K562 (cell line): ENCODE results near the gene KMT2A. TPM values are rescaled to one million over a fixed set of nuclear protein-coding genes. Genes with fewer than 3 reads are reported as not detected.

ENCODE experiments used
- CBX2 ChIP-seq: fragments of 200-600 bp; sonication (generic); IDR thresholded peaks from one replicate; pipeline ENCODE4 v1.6.1; 2012; ENCODE audit warnings: mild to moderate bottlenecking, low read length, inconsistent platforms; ENCODE audit not compliant: insufficient read depth, poor library complexity, severe bottlenecking
- CXXC5 ChIP-seq: fragments of 250-450 bp; sonication (Bioruptor Pico); IDR thresholded peaks from 2 replicates; pipeline ENCODE4 v1.8.0; 2022; ENCODE audit warnings: inconsistent platforms, mild to moderate bottlenecking, moderate library complexity
- DEAF1 ChIP-seq: fragments of 450-650 bp; formaldehyde crosslinking; IDR thresholded peaks from 2 replicates; pipeline ENCODE4 v1.4.0; 2020; ENCODE audit warnings: mild to moderate bottlenecking, moderate library complexity
- E2F5 ChIP-seq: sonication (generic); formaldehyde crosslinking; IDR thresholded peaks from 2 replicates; pipeline ENCODE4 v1.8.0; 2022; ENCODE audit warnings: mild to moderate bottlenecking, missing genetic modification reagents
- FOS ChIP-seq: IDR thresholded peaks from 3 replicates; pipeline ENCODE4 v1.6.1; 2011; ENCODE audit not compliant: insufficient read length; ENCODE audit errors: extremely low read depth
- FOSL1 ChIP-seq: fragments of 200-800 bp; sonication (Bioruptor generic); conservative IDR thresholded peaks from 2 replicates; pipeline ENCODE4 v1.6.1; 2016; ENCODE audit warnings: missing genetic modification characterization, missing compliant biosample characterization
- JUND ChIP-seq, 2 experiments: IDR thresholded peaks; 2 replicates in 1 of 2; 3 replicates in 1 of 2; pipeline ENCODE4 v1.6.1; 2011; ENCODE audit warnings: borderline replicate concordance in 2 of 2, low read depth in 2 of 2, low read length in 2 of 2, improper control_type of control experiment in 1 of 2, missing biosample characterization in 1 of 2, missing genetic modification characterization in 1 of 2, missing genetic modification reagents in 1 of 2
- KAT2B ChIP-seq: IDR thresholded peaks from one replicate; pipeline ENCODE4 v1.6.1; 2012; ENCODE audit warnings: low read depth, mild to moderate bottlenecking, control low read depth, inconsistent platforms, low read length, moderate library complexity
- KDM1A ChIP-seq, 2 experiments: fragments of 450-650 bp; IDR thresholded peaks; 2 replicates each; pipeline ENCODE4 v1.6.1; 2016; ENCODE audit warnings: mild to moderate bottlenecking in 2 of 2
- NFE2L1 ChIP-seq: fragments of 450-650 bp; IDR thresholded peaks from 2 replicates; pipeline ENCODE4 v1.6.1; 2016; ENCODE audit warnings: missing genetic modification characterization, low read depth, mild to moderate bottlenecking, missing compliant biosample characterization, moderate library complexity, borderline replicate concordance
- RBM22 ChIP-seq: fragments of 200-400 bp; formaldehyde crosslinking; IDR thresholded peaks from 2 replicates; pipeline ENCODE4 v1.6.1; 2018; ENCODE audit warnings: low read length, low read depth; ENCODE audit not compliant: poor library complexity, severe bottlenecking
- SIN3A ChIP-seq, 2 experiments: fragments of 150-350 bp in 1 of 2; IDR thresholded peaks; 2 replicates each; pipeline ENCODE4 v1.6.1; 2011 to 2016; ENCODE audit warnings: borderline replicate concordance in 2 of 2, low read depth in 2 of 2, low read length in 2 of 2, mild to moderate bottlenecking in 2 of 2, moderate library complexity in 2 of 2; ENCODE audit not compliant: control insufficient read depth in 1 of 2
- TAF7 ChIP-seq: fragments of 450-650 bp; IDR thresholded peaks from 2 replicates; pipeline ENCODE4 v1.6.1; 2016; ENCODE audit warnings: missing genetic modification characterization, missing compliant biosample characterization
- TCF3 ChIP-seq: sonication (generic); formaldehyde crosslinking; IDR thresholded peaks from 2 replicates; pipeline ENCODE4 v1.4.0; 2020; ENCODE audit warnings: mild to moderate bottlenecking, missing genetic modification reagents
- UBTF ChIP-seq, 2 experiments: IDR thresholded peaks; 2 replicates each; pipeline ENCODE4 v1.6.1; 2012; ENCODE audit warnings: improper control_type of control experiment in 2 of 2, low read depth in 2 of 2, low read length in 2 of 2, borderline replicate concordance in 1 of 2
- XRCC5 ChIP-seq: fragments of 200-400 bp; formaldehyde crosslinking; IDR thresholded peaks from 2 replicates; pipeline ENCODE4 v1.6.1; 2017; ENCODE audit warnings: low read depth, mild to moderate bottlenecking, low read length
- ZNF197 ChIP-seq: fragments of 200-800 bp; sonication (Bioruptor generic); IDR thresholded peaks from 2 replicates; pipeline ENCODE4 v1.6.1; 2016; ENCODE audit warnings: low read depth, missing genetic modification characterization, missing compliant biosample characterization
- ZNF384 ChIP-seq: IDR thresholded peaks from 2 replicates; pipeline ENCODE4 v1.6.1; 2012; ENCODE audit warnings: low read depth, low read length, improper control_type of control experiment
- ZNF586 ChIP-seq: fragments of 450-650 bp; formaldehyde crosslinking; conservative IDR thresholded peaks from 2 replicates; pipeline ENCODE4 v1.4.0; 2020; ENCODE audit warnings: mild to moderate bottlenecking, moderate library complexity
- polyA plus RNA-seq, 8 experiments: library from polyadenylated mRNA; depleted of rRNA in 4 of 8; stranded (reverse) in 5 of 8; unstranded in 3 of 8; fragments of >200 nt; fragmentation: Nextera tagmentation in 2 of 8; fragmentation: Illumina TruSeq in 1 of 8; extraction: Ambion mirVana in 2 of 8; extraction: Trizol in 1 of 8; gene quantifications; 2 replicates each; pipeline versions ENCODE4 v1.2.1 to v1.2.3, GENCODE V29; 2011 to 2014; ENCODE audit warnings: inconsistent platforms in 1 of 8, missing spikeins in 1 of 8
- total RNA-seq, 7 experiments: library from RNA; depleted of rRNA in 6 of 7; stranded (reverse); fragments of >200 nt in 6 of 7; fragmentation: Illumina TruSeq in 2 of 7; extraction: Trizol in 2 of 7; gene quantifications; 2 replicates each; pipeline versions ENCODE4 v1.2.1 to v1.2.3, GENCODE V29; 2011 to 2021; ENCODE audit warnings: low replicate concordance in 1 of 7

Gene KMT2A
- total and polyA plus RNA-seq, 9 of the 15 experiments (the other 6 are each of a cell fraction or from before 2014, with no cell fraction given): 9.6 to 59.9 (median 32.6) TPM

- TF ChIP-seq DEAF1 (CRISPR knock-in tag): no peak
- no peak for TF ChIP-seq ZNF586 (CRISPR knock-in tag)
- TF ChIP-seq CBX2: no peak
- peak; percentile 94 for TF ChIP-seq FOS
- no peak for TF ChIP-seq KAT2B
- TF ChIP-seq TAF7 (tag): peak; percentile 65; the same call in 1 of the 2 replicates
- 0 out of 2 replicates have a peak, but pooled peaks have one; percentile 46 for TF ChIP-seq E2F5 (CRISPR knock-in tag)
- peak; percentile 56 for TF ChIP-seq JUND (IDR thresholded peaks at IDR 0.05; ENCODE audit: borderline replicate concordance, low read depth, low read length)
- TF ChIP-seq JUND (tag; IDR thresholded peaks at IDR 0.05; ENCODE audit: borderline replicate concordance, low read depth, low read length): no peak; the same call in 2 of the 3 replicates
- peak in 1 of 2 experiments; percentile 81; a peak in 2 of 4 replicates for TF ChIP-seq KDM1A (IDR thresholded peaks at IDR 0.05)
- peak; percentile 97 for TF ChIP-seq CXXC5 (CRISPR knock-in tag)
- peak; percentile 38 to 82; a peak in 1 of 4 replicates for TF ChIP-seq UBTF (IDR thresholded peaks at IDR 0.05; ENCODE audit: borderline replicate concordance in 1 of 2, low read depth in 2 of 2, low read length in 2 of 2)
- TF ChIP-seq TCF3 (CRISPR knock-in tag): no peak
- TF ChIP-seq FOSL1 (tag): peak; percentile 66
- TF ChIP-seq RBM22: peak; percentile 73
- peak; percentile 31; the same call in 1 of the 2 replicates for TF ChIP-seq ZNF197 (CRISPR knock-in tag)
- peak; percentile 71 to 94; a peak in 3 of 4 replicates for TF ChIP-seq SIN3A (IDR thresholded peaks at IDR 0.05; ENCODE audit: borderline replicate concordance in 2 of 2, control insufficient read depth in 1 of 2, low read depth in 2 of 2, low read length in 2 of 2)
- TF ChIP-seq NFE2L1 (tag): no peak
- no peak for TF ChIP-seq ZNF384
- peak; percentile 98 for TF ChIP-seq XRCC5
Measured at GRCh38 chr11:118435893-118436624, at the start of gene KMT2A (continued).
